H9 (cell line): Measurements from ENCODE around the gene BACE2. TPM values are rescaled to one million over a fixed set of nuclear protein-coding genes. Genes with fewer than 3 reads are reported as not detected.
"Not testable (repeated sequence)": the region's sequence is repeated elsewhere in the genome, so short reads cannot be mapped to it uniquely, and the experiment has no call there.

Experiments used
- DNase-seq: peaks from one replicate; pipeline ENCODE4 v3.0.0-alpha.2; 2017
- H2AFZ ChIP-seq: one replicate; pipeline ENCODE4 v1.6.1; 2013; ENCODE audit warnings: mild to moderate bottlenecking, low read length, control low read depth, moderate library complexity
- H2AK5ac ChIP-seq: 2 replicates; pipeline ENCODE4 v1.6.1; 2013; ENCODE audit warnings: low read length, control low read depth, mixed read lengths; ENCODE audit not compliant: insufficient read length
- H2BK120ac ChIP-seq: one replicate; pipeline ENCODE4 v1.6.1; 2013; ENCODE audit warnings: low read depth, mild to moderate bottlenecking, low read length, control low read depth, inconsistent platforms; ENCODE audit not compliant: poor library complexity, severe bottlenecking
- H2BK12ac ChIP-seq: 2 replicates; pipeline ENCODE4 v1.6.1; 2013; ENCODE audit warnings: low read length, control low read depth, mixed read lengths, low read depth; ENCODE audit not compliant: insufficient read length
- H2BK15ac ChIP-seq: 2 replicates; pipeline ENCODE4 v1.6.1; 2013; ENCODE audit warnings: low read depth, low read length, control low read depth
- H2BK20ac ChIP-seq: one replicate; pipeline ENCODE4 v1.6.1; 2013; ENCODE audit warnings: low read depth, mild to moderate bottlenecking, low read length, control low read depth, inconsistent platforms; ENCODE audit not compliant: poor library complexity, severe bottlenecking
- H2BK5ac ChIP-seq: 2 replicates; pipeline ENCODE4 v1.6.1; 2013; ENCODE audit warnings: low read length, control low read depth, mixed read lengths; ENCODE audit not compliant: insufficient read length
- H3K14ac ChIP-seq: 2 replicates; pipeline ENCODE4 v1.6.1; 2013; ENCODE audit warnings: low read length, control low read depth; ENCODE audit not compliant: insufficient read depth
- H3K18ac ChIP-seq: 2 replicates; pipeline ENCODE4 v1.6.1; 2013; ENCODE audit warnings: low read depth, mild to moderate bottlenecking, mixed read lengths, low read length, control low read depth; ENCODE audit not compliant: insufficient read length
- H3K23ac ChIP-seq: 2 replicates; pipeline ENCODE4 v1.6.1; 2013; ENCODE audit warnings: low read length, control low read depth, mixed read lengths, low read depth; ENCODE audit not compliant: insufficient read length
- H3K23me2 ChIP-seq: 2 replicates; pipeline ENCODE4 v1.6.1; 2013; ENCODE audit warnings: low read depth, mild to moderate bottlenecking, mixed read lengths, low read length, control low read depth; ENCODE audit not compliant: insufficient read length, poor library complexity, severe bottlenecking
- H3K27ac ChIP-seq: 2 replicates; pipeline ENCODE4 v1.5.1; 2013; ENCODE audit warnings: low read length, control low read depth, mixed read lengths, low read depth; ENCODE audit not compliant: insufficient read length
- H3K27me3 ChIP-seq: 2 replicates; pipeline ENCODE4 v1.6.1; 2013; ENCODE audit warnings: low read length, control low read depth, inconsistent platforms; ENCODE audit not compliant: insufficient read depth
- H3K4ac ChIP-seq: 2 replicates; pipeline ENCODE4 v1.6.1; 2013; ENCODE audit warnings: low read depth, mild to moderate bottlenecking, control low read depth, inconsistent platforms, low read length, moderate library complexity
- H3K4me1 ChIP-seq: 2 replicates; pipeline ENCODE4 v1.6.1; 2013; ENCODE audit warnings: low read length, control low read depth, inconsistent platforms; ENCODE audit not compliant: insufficient read depth
- H3K4me2 ChIP-seq: 2 replicates; pipeline ENCODE4 v1.6.1; 2013; ENCODE audit warnings: low read length, control low read depth, mixed read lengths; ENCODE audit not compliant: insufficient read length, insufficient read depth
- H3K56ac ChIP-seq: 2 replicates; pipeline ENCODE4 v1.6.1; 2013; ENCODE audit warnings: low read depth, mild to moderate bottlenecking, mixed read lengths, low read length, control low read depth; ENCODE audit not compliant: insufficient read length
- H3K79me1 ChIP-seq: 2 replicates; pipeline ENCODE4 v1.6.1; 2013; ENCODE audit warnings: low read depth, mild to moderate bottlenecking, moderate library complexity, low read length, control low read depth, inconsistent platforms; ENCODE audit not compliant: insufficient read depth, poor library complexity, severe bottlenecking
- H3K79me2 ChIP-seq: 2 replicates; pipeline ENCODE4 v1.6.1; 2013; ENCODE audit warnings: low read length, control low read depth, inconsistent platforms; ENCODE audit not compliant: insufficient read depth
- H3K9ac ChIP-seq: 2 replicates; pipeline ENCODE4 v1.6.1; 2013; ENCODE audit warnings: low read length, control low read depth, mixed read lengths; ENCODE audit not compliant: insufficient read length; ENCODE audit errors: extremely low read depth
- H3K9me3 ChIP-seq: one replicate; pipeline ENCODE4 v1.6.1; 2013; ENCODE audit warnings: low read depth, low read length, inconsistent platforms; ENCODE audit not compliant: control insufficient read depth
- H3T11ph ChIP-seq: one replicate; pipeline ENCODE4 v1.6.1; 2013; ENCODE audit warnings: mild to moderate bottlenecking, low read length, control low read depth, inconsistent platforms
- H4K20me1 ChIP-seq: one replicate; pipeline ENCODE4 v1.6.1; 2013; ENCODE audit not compliant: control insufficient read depth, insufficient read length, insufficient read depth
- H4K5ac ChIP-seq: 2 replicates; pipeline ENCODE4 v1.6.1; 2013; ENCODE audit warnings: low read depth, mild to moderate bottlenecking, mixed read lengths, low read length, control low read depth; ENCODE audit not compliant: insufficient read length
- H4K8ac ChIP-seq: replicated peaks from 2 replicates; pipeline ENCODE4 v1.6.1; 2013; ENCODE audit warnings: low read length, control low read depth, mixed read lengths, low read depth; ENCODE audit not compliant: insufficient read length
- H4K91ac ChIP-seq: 2 replicates; pipeline ENCODE4 v1.6.1; 2013; ENCODE audit warnings: low read depth, mild to moderate bottlenecking, moderate library complexity, mixed read lengths, low read length, control low read depth; ENCODE audit not compliant: insufficient read length
- H3K27ac Mint-ChIP-seq, 3 experiments: 2 replicates in 2 of 3; 3 replicates in 1 of 3; pipeline ENCODE4 v1.8.0; 2020 to 2021; ENCODE audit warnings: mixed read lengths in 3 of 3, mild to moderate bottlenecking in 1 of 3, moderate library complexity in 1 of 3
- H3K27me3 Mint-ChIP-seq: 2 replicates; pipeline ENCODE4 v1.8.0; 2021; ENCODE audit warnings: low read depth, mild to moderate bottlenecking, moderate library complexity, mixed read lengths
- H3K36me3 Mint-ChIP-seq, 3 experiments: 2 replicates in 2 of 3; 3 replicates in 1 of 3; pipeline ENCODE4 v1.8.0; 2020 to 2021; ENCODE audit warnings: low read depth in 3 of 3, mixed read lengths in 3 of 3; ENCODE audit not compliant: insufficient read depth in 1 of 3
- H3K4me1 Mint-ChIP-seq, 2 experiments: 2 replicates each; pipeline ENCODE4 v1.8.0; 2020; ENCODE audit warnings: mixed read lengths in 2 of 2
- H3K4me3 Mint-ChIP-seq, 2 experiments: 2 replicates in 1 of 2; 3 replicates in 1 of 2; pipeline ENCODE4 v1.8.0; 2020 to 2021; ENCODE audit warnings: mild to moderate bottlenecking in 2 of 2, mixed read lengths in 2 of 2, moderate library complexity in 1 of 2
- H3K9me3 Mint-ChIP-seq, 2 experiments: 2 replicates in 1 of 2; 3 replicates in 1 of 2; pipeline ENCODE4 v1.8.0; 2020; ENCODE audit warnings: mild to moderate bottlenecking in 2 of 2, mixed read lengths in 2 of 2, moderate library complexity in 1 of 2
- CTCF ChIP-seq: fragments of 200-600 bp; sonication (generic); conservative IDR thresholded peaks from 3 replicates; pipeline ENCODE4 v1.8.0; 2021; ENCODE audit warnings: antibody characterized with exemption, mild to moderate bottlenecking
- WGBS: extraction: QIAGEN DNeasy Blood & Tissue Kit; methylation state at CpG from one replicate; pipeline ENCODE4 v1.1.7; 2013; ENCODE audit warnings: missing lambda C conversion rate, low lambda C conversion rate, mixed read lengths; ENCODE audit not compliant: insufficient read length; ENCODE audit errors: extremely low coverage; 5-methylcytosine and 5-hydroxymethylcytosine counted together
- total RNA-seq: library from RNA; stranded (reverse); gene quantifications from 2 replicates; pipeline ENCODE4 v1.2.1, GENCODE V29; 2021

Gene BACE2
- total RNA-seq, 1 experiment from 2014 or later: 8.0 TPM

DNA sequence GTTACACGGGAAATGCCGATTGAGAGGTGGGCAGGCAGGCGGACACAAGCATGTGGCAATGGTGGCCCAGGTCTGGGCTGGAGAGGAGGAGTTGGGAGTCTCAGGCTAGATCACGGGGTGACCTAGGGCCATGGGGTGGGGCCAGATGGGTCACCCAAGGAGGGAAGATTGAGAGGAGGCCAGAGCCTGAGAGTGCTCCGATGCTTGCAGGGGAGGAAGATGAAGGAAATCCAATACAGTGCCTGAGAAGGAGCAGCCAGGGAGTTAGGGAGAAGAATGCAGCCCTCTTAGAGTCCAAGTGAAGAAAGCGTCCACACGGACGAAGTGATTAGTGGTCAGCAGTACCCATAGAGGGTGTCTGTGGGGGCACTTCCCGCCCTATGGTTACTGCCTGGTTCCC, 87.2 kb downstream of the BACE2 start:
- Histone ChIP-seq H2BK5ac (no peak overlapping the region), H3K23ac (no peak overlapping the region), H3K14ac (no peak overlapping the region), H3K4me1 (no peaks in the 10 kb centered on the region), H4K8ac (no peak overlapping the region), H3K79me1 (no peaks in the 10 kb centered on the region), H3K4me2 (no peak overlapping the region), H4K5ac (no peak overlapping the region), H4K91ac (no peak overlapping the region), H3K9ac (no peak overlapping the region), H4K20me1 (no peaks in the 10 kb centered on the region), H2BK20ac (no peak overlapping the region), H3T11ph (no peak overlapping the region), H3K79me2 (no peaks in the 10 kb centered on the region), H2BK15ac (no peak overlapping the region), H3K9me3 (no peaks in the 10 kb centered on the region), H3K23me2 (no peaks in the 10 kb centered on the region), H3K56ac (no peak overlapping the region), H2AK5ac (no peak overlapping the region), H3K27ac (no peak overlapping the region), H2AFZ (no peak overlapping the region), H2BK12ac (no peak overlapping the region), H3K27me3 (no peaks in the 10 kb centered on the region), H3K18ac (no peak overlapping the region), H3K4ac (no peak overlapping the region), H2BK120ac (no peak overlapping the region)
- H3K9me3 Mint-ChIP-seq: peaks cover 13 to 16% of the 10 kb centered on the region in 2 experiments
- DNase-seq: no peak
- H3K36me3 Mint-ChIP-seq: peaks cover 30 to 52% (median 37%) of the 10 kb centered on the region in 3 experiments
- H3K27ac Mint-ChIP-seq: no peak overlapping the region
- H3K4me1 Mint-ChIP-seq: peaks cover 0 to 5% of the 10 kb centered on the region in 2 experiments; a peak in 1 of 4 replicates
- TF ChIP-seq CTCF: no peak
- no CpG with 5 or more reads among the region's 9 CpGs for WGBS
- H3K27me3 Mint-ChIP-seq: no peaks in the 10 kb centered on the region; the same call in 1 of the 2 replicates
- no peak overlapping the region for H3K4me3 Mint-ChIP-seq

- not testable (repeated sequence) for H3K4ac ChIP-seq, H2BK120ac ChIP-seq, H3K27ac ChIP-seq, DNase-seq, H3K18ac ChIP-seq, H3K4me2 ChIP-seq, H3K4me3 Mint-ChIP-seq, H3K4me1 Mint-ChIP-seq, H3K27me3 Mint-ChIP-seq, H4K8ac ChIP-seq, H2BK15ac ChIP-seq, H3K79me1 ChIP-seq, H3K14ac ChIP-seq, H3K79me2 ChIP-seq, H3K56ac ChIP-seq, H3K9ac ChIP-seq, H4K5ac ChIP-seq, H3T11ph ChIP-seq, H3K23me2 ChIP-seq, H4K20me1 ChIP-seq, H4K91ac ChIP-seq, H3K27ac Mint-ChIP-seq, H2BK12ac ChIP-seq, H3K23ac ChIP-seq, H3K4me1 ChIP-seq, H3K27me3 ChIP-seq, H2BK20ac ChIP-seq, H2AK5ac ChIP-seq, H2BK5ac ChIP-seq, H3K9me3 ChIP-seq, H2AFZ ChIP-seq
- no CpG with 5 or more reads among the region's 1 CpG for WGBS
- Mint-ChIP-seq H3K36me3 (peaks cover 26 to 45% (median 29%) of the 10 kb centered on the region in 3 experiments), H3K9me3 (peaks cover 13 to 16% of the 10 kb centered on the region in 2 experiments)
These were observed 88.3 kb downstream of the BACE2 start for GRCh38 chr21:41256231-41256630.
